GM18498 (cell line): ENCODE data around the gene ZMAT1.
"Not testable (repeated sequence)": the region's sequence is repeated elsewhere in the genome, so short reads cannot be mapped to it uniquely, and the experiment has no call there.

ENCODE experiments used
- ATAC-seq: cut with Tn5 transposase; IDR thresholded peaks from one replicate; pipeline ENCODE4 v1.9.1; 2021; ENCODE audit warnings: mild to moderate bottlenecking, moderate library complexity; ENCODE audit not compliant: unreplicated experiment

The ZMAT1 gene

GRCh38 chrX:101931488-101932248 lies at the start of gene ZMAT1:
Gene ZMAT1 (minus strand): TSS chrX:101932027. CDS start chrX:101932008, 19 bp downstream.
- peak; percentile 92 for ATAC-seq

GRCh38 chrX:101977106-101977505 lies 45.3 kb upstream of the ZMAT1 start:
- no peak for ATAC-seq

GRCh38 chrX:101973066-101973465 lies 41.2 kb upstream of the ZMAT1 start:
- no peak for ATAC-seq

GRCh38 chrX:101964923-101965539 lies 33.2 kb upstream of the ZMAT1 start:
- not testable (repeated sequence) for ATAC-seq

GRCh38 chrX:101958139-101958538 lies 26.3 kb upstream of the ZMAT1 start:
- no peak for ATAC-seq

GRCh38 chrX:101957174-101957573 lies 25.3 kb upstream of the ZMAT1 start:
- ATAC-seq = no peak

- no peak for ATAC-seq
Measured at GRCh38 chrX:101956556-101956955, 24.7 kb upstream of the ZMAT1 start.

- ATAC-seq = no peak
Measured at GRCh38 chrX:101950581-101950980, 18.8 kb upstream of the ZMAT1 start.

- ATAC-seq = no peak
Measured at GRCh38 chrX:101932249-101932570, 383 bp upstream of the ZMAT1 start.

- peak; percentile 2 for ATAC-seq
Measured at GRCh38 chrX:101931136-101931487, 715 bp downstream of the ZMAT1 start.

- no peak for ATAC-seq
Measured at GRCh38 chrX:101925733-101926132, 6.1 kb downstream of the ZMAT1 start.

- no peak for ATAC-seq
Measured at GRCh38 chrX:101918751-101919150, 13.1 kb downstream of the ZMAT1 start.

- ATAC-seq = no peak
Measured at GRCh38 chrX:101906136-101906796, 25.6 kb downstream of the ZMAT1 start.

GRCh38 chrX:101904996-101905395 lies 26.8 kb downstream of the ZMAT1 start:
- ATAC-seq = no peak
